HL-60 (cell line): ENCODE measurements around the gene MCU.

Experiments used
- POLR2AphosphoS5 ChIP-seq: IDR thresholded peaks from 2 replicates; pipeline ENCODE4 v1.6.1; 2012; ENCODE audit warnings: low read depth
- TF ChIP-seq, protein P1 (sequence below): IDR thresholded peaks from one replicate; pipeline ENCODE4 v1.5.1; 2011; ENCODE audit warnings: low read length, control low read depth, inconsistent platforms; ENCODE audit not compliant: insufficient read depth

DNA sequence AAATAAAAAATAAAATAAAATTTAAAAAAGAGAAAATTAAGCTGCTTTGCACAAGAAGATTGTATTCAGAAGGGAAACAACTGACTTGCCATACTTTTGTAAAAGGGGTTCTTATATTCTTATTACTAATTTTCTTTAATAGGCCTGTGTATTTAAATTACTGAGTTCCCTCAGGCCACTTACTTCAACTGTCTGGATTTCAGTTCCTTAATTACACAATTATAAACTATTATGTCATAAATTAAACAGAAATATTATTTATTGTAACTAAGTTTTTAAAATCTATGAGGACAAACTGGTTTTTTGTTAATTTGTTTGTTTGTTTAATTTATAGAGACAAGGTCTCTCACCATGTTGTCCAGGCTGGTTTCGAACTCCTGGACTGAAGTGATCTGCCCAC, 43.6 kb upstream of the MCU start:
- TF ChIP-seq, protein P1, sequence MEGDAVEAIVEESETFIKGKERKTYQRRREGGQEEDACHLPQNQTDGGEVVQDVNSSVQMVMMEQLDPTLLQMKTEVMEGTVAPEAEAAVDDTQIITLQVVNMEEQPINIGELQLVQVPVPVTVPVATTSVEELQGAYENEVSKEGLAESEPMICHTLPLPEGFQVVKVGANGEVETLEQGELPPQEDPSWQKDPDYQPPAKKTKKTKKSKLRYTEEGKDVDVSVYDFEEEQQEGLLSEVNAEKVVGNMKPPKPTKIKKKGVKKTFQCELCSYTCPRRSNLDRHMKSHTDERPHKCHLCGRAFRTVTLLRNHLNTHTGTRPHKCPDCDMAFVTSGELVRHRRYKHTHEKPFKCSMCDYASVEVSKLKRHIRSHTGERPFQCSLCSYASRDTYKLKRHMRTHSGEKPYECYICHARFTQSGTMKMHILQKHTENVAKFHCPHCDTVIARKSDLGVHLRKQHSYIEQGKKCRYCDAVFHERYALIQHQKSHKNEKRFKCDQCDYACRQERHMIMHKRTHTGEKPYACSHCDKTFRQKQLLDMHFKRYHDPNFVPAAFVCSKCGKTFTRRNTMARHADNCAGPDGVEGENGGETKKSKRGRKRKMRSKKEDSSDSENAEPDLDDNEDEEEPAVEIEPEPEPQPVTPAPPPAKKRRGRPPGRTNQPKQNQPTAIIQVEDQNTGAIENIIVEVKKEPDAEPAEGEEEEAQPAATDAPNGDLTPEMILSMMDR = no peak
- no peak for TF ChIP-seq POLR2AphosphoS5
